Glutamatergic neuron (in vitro differentiated cells): ENCODE measurements around the gene LSAMP. TPM values are rescaled to one million over a fixed set of nuclear protein-coding genes. Genes with fewer than 3 reads are reported as not detected.

Source experiments
- DNase-seq: peaks from one replicate; pipeline ENCODE4 v3.0.0; 2022
- H3K27ac Mint-ChIP-seq: one replicate; pipeline ENCODE4 v1.8.0; 2020; ENCODE audit warnings: mild to moderate bottlenecking, mixed read lengths, inconsistent platforms; ENCODE audit not compliant: unreplicated experiment
- H3K27me3 Mint-ChIP-seq: one replicate; pipeline ENCODE4 v1.8.0; 2020; ENCODE audit warnings: mild to moderate bottlenecking, moderate library complexity, mixed read lengths, inconsistent platforms; ENCODE audit not compliant: unreplicated experiment
- H3K36me3 Mint-ChIP-seq: one replicate; pipeline ENCODE4 v1.8.0; 2020; ENCODE audit warnings: mild to moderate bottlenecking, mixed read lengths, inconsistent platforms; ENCODE audit not compliant: unreplicated experiment
- H3K4me1 Mint-ChIP-seq: one replicate; pipeline ENCODE4 v1.8.0; 2020; ENCODE audit warnings: mild to moderate bottlenecking, low read depth, mixed read lengths, inconsistent platforms; ENCODE audit not compliant: unreplicated experiment
- H3K4me3 Mint-ChIP-seq: one replicate; pipeline ENCODE4 v1.8.0; 2020; ENCODE audit warnings: mild to moderate bottlenecking, mixed read lengths, inconsistent platforms; ENCODE audit not compliant: unreplicated experiment
- H3K9me3 Mint-ChIP-seq: one replicate; pipeline ENCODE4 v1.8.0; 2020; ENCODE audit warnings: mild to moderate bottlenecking, moderate library complexity, mixed read lengths, inconsistent platforms; ENCODE audit not compliant: unreplicated experiment
- total RNA-seq: library from RNA; stranded (reverse); fragmentation: NEBNext Ultra II Directional; extraction: Animal tissue kit (Norgen Biotek cat#: 25700); gene quantifications from one replicate; pipeline ENCODE4 v1.2.1, GENCODE V29; 2021; ENCODE audit not compliant: unreplicated experiment
- TF ChIP-seq, protein P1 (sequence below): fragments of 200-600 bp; sonication (generic); IDR thresholded peaks from one replicate; pipeline ENCODE4 v1.5.0; 2021; ENCODE audit not compliant: partially characterized antibody, unreplicated experiment

LSAMP gene
- total RNA-seq, 1 donor from 2014 or later = 67.1 TPM

DNA sequence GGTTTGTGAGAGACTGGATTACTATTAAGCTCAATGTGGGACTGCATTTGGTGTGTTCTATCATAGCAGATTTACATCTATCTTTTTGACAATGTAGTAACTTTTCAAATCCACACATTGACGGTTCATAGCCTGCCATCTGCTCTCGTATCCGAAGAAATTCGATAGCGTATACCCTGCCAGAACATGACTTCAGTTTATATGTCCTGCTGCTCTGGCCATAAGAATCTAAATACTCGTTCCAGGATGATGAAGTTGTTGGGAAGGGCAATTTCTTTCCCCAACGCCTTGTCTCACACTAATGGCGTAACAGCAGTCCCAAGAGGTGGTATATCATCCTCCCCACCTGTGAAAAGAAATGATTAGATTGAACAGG, 180.0 kb downstream of the LSAMP start:
- TF ChIP-seq, protein P1, sequence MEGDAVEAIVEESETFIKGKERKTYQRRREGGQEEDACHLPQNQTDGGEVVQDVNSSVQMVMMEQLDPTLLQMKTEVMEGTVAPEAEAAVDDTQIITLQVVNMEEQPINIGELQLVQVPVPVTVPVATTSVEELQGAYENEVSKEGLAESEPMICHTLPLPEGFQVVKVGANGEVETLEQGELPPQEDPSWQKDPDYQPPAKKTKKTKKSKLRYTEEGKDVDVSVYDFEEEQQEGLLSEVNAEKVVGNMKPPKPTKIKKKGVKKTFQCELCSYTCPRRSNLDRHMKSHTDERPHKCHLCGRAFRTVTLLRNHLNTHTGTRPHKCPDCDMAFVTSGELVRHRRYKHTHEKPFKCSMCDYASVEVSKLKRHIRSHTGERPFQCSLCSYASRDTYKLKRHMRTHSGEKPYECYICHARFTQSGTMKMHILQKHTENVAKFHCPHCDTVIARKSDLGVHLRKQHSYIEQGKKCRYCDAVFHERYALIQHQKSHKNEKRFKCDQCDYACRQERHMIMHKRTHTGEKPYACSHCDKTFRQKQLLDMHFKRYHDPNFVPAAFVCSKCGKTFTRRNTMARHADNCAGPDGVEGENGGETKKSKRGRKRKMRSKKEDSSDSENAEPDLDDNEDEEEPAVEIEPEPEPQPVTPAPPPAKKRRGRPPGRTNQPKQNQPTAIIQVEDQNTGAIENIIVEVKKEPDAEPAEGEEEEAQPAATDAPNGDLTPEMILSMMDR = no peak
- Mint-ChIP-seq H3K9me3 (no peaks in the 10 kb centered on the region), H3K4me3 (no peak overlapping the region), H3K27me3 (peaks cover 2% of the 10 kb centered on the region), H3K27ac (peak overlapping the region; percentile 46), H3K4me1 (peaks cover 25% of the 10 kb centered on the region), H3K36me3 (no peaks in the 10 kb centered on the region)
- DNase-seq = no peak

DNA sequence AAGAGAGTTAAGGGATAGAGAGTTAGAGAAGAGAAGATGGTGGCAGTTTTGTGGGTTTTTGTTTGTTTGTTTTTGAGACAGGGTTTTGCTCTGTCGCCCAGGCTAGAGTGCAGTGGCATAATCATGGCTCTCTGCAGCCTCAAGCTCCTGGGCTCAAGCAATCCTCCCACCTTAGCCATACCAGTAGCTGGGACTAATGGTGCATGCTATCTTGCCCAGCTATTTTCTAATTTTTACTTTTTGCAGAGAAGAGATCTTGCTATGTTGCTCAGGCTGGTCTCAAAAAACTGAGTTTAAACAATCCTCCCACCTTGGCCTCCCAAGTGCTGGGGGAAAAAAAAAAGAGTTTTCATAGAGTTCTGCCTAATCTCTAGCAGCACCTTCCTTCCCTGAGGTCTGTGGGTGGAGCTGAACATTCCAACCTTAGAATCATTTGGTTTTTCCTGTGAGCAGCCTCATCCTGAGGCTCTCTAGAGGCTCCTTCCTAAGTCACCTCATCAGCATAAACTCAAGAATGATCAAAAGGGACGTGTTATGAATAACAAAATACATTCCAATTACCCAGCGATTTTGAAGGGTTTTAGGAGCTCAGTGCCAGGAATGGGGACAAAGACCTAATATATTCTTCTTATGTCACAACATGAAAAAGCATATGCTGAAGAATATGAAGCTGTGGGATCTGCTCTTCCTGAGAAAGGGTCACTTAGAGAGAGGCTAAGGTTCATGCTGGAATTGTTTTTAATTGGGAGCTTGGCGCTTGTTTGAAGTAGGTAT, 180.6 kb downstream of the LSAMP start:
- DNase-seq = no peak
- H3K27ac Mint-ChIP-seq = peak overlapping the region; percentile 46
- no peaks in the 10 kb centered on the region for H3K9me3 Mint-ChIP-seq
- H3K36me3 Mint-ChIP-seq = no peaks in the 10 kb centered on the region
- H3K4me1 Mint-ChIP-seq = peaks cover 25% of the 10 kb centered on the region
- H3K4me3 Mint-ChIP-seq = no peak overlapping the region
- TF ChIP-seq, protein P1 = no peak
- peaks cover 2% of the 10 kb centered on the region for H3K27me3 Mint-ChIP-seq

DNA sequence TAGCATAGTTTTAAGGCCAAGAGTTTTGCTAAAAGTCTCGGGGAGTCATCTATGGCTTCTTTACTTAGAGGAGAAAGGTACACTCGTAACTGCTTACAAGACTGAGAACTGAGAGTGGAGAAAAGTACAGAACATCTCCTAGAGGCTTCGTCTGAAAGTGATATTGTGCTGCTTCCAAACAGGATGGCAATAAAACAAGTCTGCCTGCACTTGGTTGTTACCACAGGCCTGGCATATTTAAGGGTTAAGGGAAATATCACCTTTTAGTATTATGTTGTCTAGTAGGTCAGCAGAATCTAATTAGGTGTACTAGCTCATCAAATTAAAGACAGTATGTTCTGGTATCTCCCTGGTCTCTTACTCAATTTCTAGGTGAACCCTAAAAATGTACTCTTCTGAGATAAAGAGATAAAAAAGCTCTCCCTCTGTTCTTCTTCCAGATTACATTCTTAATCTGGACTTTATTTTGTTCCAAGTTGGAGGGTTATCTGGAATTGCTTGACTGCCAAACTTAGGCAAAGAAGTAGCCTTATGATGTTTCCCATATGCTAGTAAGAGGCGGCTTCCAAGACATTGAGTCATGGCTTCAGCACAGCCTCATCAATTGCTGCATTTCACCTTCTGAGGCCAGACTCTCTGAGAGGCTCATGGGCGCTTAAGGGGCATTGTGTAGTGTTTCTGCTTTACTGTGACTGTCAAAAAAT, 181.3 kb downstream of the LSAMP start:
- Mint-ChIP-seq H3K4me1 (peaks cover 25% of the 10 kb centered on the region), H3K4me3 (no peak overlapping the region), H3K27me3 (peaks cover 1% of the 10 kb centered on the region), H3K27ac (no peak overlapping the region), H3K9me3 (no peaks in the 10 kb centered on the region), H3K36me3 (no peaks in the 10 kb centered on the region)
- TF ChIP-seq, protein P1 = no peak
- DNase-seq = no peak

DNA sequence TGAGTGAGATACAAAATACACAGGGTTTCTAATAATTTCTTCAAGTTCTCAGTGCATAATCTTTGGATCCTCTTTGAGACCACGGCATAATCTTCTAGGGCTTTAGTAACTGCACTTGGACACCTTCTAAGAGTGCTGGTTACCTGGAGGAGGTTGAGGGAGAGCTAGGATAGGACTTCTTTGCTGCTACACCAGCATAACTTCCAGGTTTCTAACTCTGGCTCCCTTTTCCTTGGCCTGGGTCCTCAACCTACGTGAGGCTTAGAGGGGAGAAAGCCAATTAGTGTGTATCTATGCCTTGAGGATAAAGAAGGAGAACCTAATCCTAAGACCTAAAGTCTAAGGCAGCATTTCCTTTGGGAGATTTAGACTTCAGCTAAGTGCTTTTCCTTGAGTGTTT, 184.8 kb downstream of the LSAMP start:
- no peak for DNase-seq
- Mint-ChIP-seq H3K36me3 (no peaks in the 10 kb centered on the region), H3K4me1 (peaks cover 7% of the 10 kb centered on the region), H3K9me3 (no peaks in the 10 kb centered on the region), H3K4me3 (no peak overlapping the region), H3K27me3 (no peaks in the 10 kb centered on the region), H3K27ac (no peak overlapping the region)
- TF ChIP-seq, protein P1 = no peak

DNA sequence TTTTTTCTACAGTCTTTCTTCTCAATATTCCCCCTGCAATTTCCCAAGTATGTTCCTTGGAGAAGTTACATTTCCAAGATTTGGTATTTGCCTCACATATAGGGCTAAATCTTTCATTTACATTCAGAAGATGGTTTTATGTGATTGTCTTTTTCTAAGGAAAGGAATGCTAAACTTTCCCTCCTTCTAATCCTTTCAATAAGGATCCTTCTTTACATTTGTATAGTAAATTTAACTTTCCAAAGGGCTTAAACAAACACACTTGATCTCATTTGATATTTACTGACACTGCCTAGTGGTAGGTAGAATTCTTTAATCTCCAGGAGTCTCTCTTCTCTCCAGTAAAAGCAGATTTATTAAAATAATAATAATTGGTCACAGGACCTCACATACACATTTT, 185.3 kb downstream of the LSAMP start:
- Mint-ChIP-seq H3K4me3 (no peak overlapping the region), H3K27ac (no peak overlapping the region), H3K27me3 (no peaks in the 10 kb centered on the region), H3K4me1 (peaks cover 3% of the 10 kb centered on the region), H3K9me3 (no peaks in the 10 kb centered on the region), H3K36me3 (no peaks in the 10 kb centered on the region)
- TF ChIP-seq, protein P1 = no peak
- no peak for DNase-seq
